Esophagus muscularis mucosa (tissue), 4 donors: Measurements from ENCODE around the gene LCN2.

Experiments
- EP300 ChIP-seq: sonication (generic); formaldehyde crosslinking; IDR thresholded peaks from one replicate; pipeline ENCODE4 v1.6.1; 2017; ENCODE audit warnings: antibody characterized with exemption
- POLR2A ChIP-seq: fragments of 450-650 bp; IDR thresholded peaks from one replicate; pipeline ENCODE4 v1.6.1; 2017; ENCODE audit warnings: antibody characterized with exemption, moderate library complexity, mild to moderate bottlenecking, low read depth
- TF ChIP-seq, protein P1 (sequence below), 3 experiments: fragments of 200-600 bp in 2 of 3; fragments of 450-650 bp in 1 of 3; sonication (generic) in 2 of 3; IDR thresholded peaks; one replicate each; pipeline ENCODE4 v1.5.1; 2017 to 2019; ENCODE audit warnings: antibody characterized with exemption in 3 of 3, mild to moderate bottlenecking in 2 of 3, moderate library complexity in 1 of 3

DNA sequence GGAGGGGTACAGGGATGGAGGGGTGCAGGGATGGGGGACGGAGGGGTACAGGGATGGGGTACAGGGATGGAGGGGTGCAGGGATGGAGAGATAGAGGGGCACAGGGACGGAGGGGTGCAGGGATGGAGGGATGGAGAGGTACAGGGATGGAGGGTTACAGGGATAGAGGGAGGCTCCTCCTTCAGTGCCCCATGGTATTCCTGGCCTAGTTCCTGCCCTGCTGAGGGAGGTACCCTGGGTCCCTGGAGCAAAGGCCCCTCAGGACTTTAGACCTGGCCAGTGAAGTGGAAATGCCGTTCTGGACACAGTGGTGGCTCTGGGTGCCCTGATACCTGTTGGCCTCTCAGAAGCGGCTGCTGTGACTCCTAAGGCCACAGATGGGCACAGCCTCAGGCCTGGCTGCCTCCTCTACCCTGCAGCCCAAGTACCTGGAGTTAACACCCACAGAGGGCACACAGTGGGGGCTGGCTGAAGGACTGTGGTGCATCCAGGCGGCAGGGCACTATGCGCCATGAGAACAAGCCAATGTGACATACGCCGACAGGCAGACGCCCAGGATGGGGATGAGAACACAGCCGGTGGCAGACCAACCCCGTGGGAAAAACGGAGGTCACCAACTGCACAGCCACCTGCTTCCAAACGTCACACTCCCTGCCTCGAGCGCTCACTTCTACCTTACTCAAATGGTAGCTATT lies 30.1 kb upstream of the LCN2 start:
- TF ChIP-seq, protein P1, sequence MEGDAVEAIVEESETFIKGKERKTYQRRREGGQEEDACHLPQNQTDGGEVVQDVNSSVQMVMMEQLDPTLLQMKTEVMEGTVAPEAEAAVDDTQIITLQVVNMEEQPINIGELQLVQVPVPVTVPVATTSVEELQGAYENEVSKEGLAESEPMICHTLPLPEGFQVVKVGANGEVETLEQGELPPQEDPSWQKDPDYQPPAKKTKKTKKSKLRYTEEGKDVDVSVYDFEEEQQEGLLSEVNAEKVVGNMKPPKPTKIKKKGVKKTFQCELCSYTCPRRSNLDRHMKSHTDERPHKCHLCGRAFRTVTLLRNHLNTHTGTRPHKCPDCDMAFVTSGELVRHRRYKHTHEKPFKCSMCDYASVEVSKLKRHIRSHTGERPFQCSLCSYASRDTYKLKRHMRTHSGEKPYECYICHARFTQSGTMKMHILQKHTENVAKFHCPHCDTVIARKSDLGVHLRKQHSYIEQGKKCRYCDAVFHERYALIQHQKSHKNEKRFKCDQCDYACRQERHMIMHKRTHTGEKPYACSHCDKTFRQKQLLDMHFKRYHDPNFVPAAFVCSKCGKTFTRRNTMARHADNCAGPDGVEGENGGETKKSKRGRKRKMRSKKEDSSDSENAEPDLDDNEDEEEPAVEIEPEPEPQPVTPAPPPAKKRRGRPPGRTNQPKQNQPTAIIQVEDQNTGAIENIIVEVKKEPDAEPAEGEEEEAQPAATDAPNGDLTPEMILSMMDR (IDR thresholded peaks at IDR 0.05), result no peak
- no peak for TF ChIP-seq POLR2A
- TF ChIP-seq EP300, result no peak
